ENCODE results near the gene TSPAN18.

GRCh38 chr11:44928144-44928543 lies 201.4 kb downstream of the TSPAN18 start:
- TF ChIP-seq CTCF (IDR thresholded peaks at IDR 0.05; ENCODE audit: poor library complexity) (no peak), EZH2 (IDR thresholded peaks at IDR 0.05; ENCODE audit: borderline replicate concordance) (no peak)
